K562 (cell line): ENCODE results near the gene SPINK5. TPM values are rescaled to one million over a fixed set of nuclear protein-coding genes. Genes with fewer than 3 reads are reported as not detected.

Experiments used
- ATAC-seq: fragments of 200-7000 bp; cut with Tn5 transposase; 3 replicates; pipeline ENCODE4 v1.9.1; 2020; ENCODE audit warnings: moderate library complexity
- BruUV-seq: library from RNA; stranded (reverse); fragments of 400-500 nt; replicated peaks from 2 replicates; lab custom pipeline; 2021; lab: Mats Ljungman, UMichigan
- CTCF ChIA-PET: fragments of 300-600 bp; formaldehyde crosslinking; extraction: SDS; loops from one replicate; lab custom pipeline; 2021; ENCODE audit warnings: low intra/inter-chr PET ratio; lab: Yijun Ruan, JAX
- POLR2A ChIA-PET: fragments of 300-600, 350-650 bp; sonication (Branson Sonifier 250); formaldehyde crosslinking; extraction: SDS; loops from one replicate; lab custom pipeline; 2021; ENCODE audit warnings: antibody characterized with exemption, inconsistent platforms; lab: Yijun Ruan, JAX
- DNase-seq, 4 experiments: peaks; one replicate each; pipeline versions ENCODE4 v3.0.0 to v3.0.0-alpha.2; 2011 to 2018; ENCODE audit warnings: low spot score in 3 of 4, mixed read lengths in 3 of 4; ENCODE audit errors: extremely low read depth in 1 of 4
- FAIRE-seq: peaks from 2 replicates; lab custom pipeline; 2011; peaks lifted over from hg19 to GRCh38; lab: Jason Lieb, UNC
- H2AFZ ChIP-seq: 2 replicates; pipeline ENCODE4 v1.6.0; 2011; ENCODE audit warnings: low read depth, low read length, control low read depth, inconsistent platforms
- H3K27ac ChIP-seq: fragments of 200-600 bp; 3 replicates; pipeline ENCODE4 v1.8.0; 2011; ENCODE audit warnings: low read depth, mild to moderate bottlenecking, control low read depth, inconsistent platforms, low read length, moderate library complexity, mixed read lengths; ENCODE audit errors: extremely low read depth
- H3K27me3 ChIP-seq, 2 experiments: fragments of 300-600 bp in 1 of 2; 2 replicates in 1 of 2; 3 replicates in 1 of 2; pipeline versions ENCODE4 v1.6.0 to v1.8.0; 2011; ENCODE audit warnings: inconsistent platforms in 2 of 2, low read length in 2 of 2, mild to moderate bottlenecking in 1 of 2, mixed read lengths in 1 of 2, moderate library complexity in 1 of 2; ENCODE audit not compliant: control insufficient read depth in 2 of 2, insufficient read depth in 2 of 2
- H3K36me3 ChIP-seq: fragments of 300-600 bp; 3 replicates; pipeline ENCODE4 v1.8.0; 2011; ENCODE audit warnings: mild to moderate bottlenecking, low read length, inconsistent platforms; ENCODE audit not compliant: control insufficient read depth, insufficient read depth
- H3K4me1 ChIP-seq, 2 experiments: fragments of 200-600 bp in 1 of 2; replicated peaks in 1 of 2; 2 replicates in 1 of 2; 3 replicates in 1 of 2; pipeline versions ENCODE4 v1.5.1 to v1.8.0; 2011; ENCODE audit warnings: inconsistent platforms in 2 of 2, low read length in 2 of 2, mild to moderate bottlenecking in 1 of 2, mixed read lengths in 1 of 2, moderate library complexity in 1 of 2; ENCODE audit not compliant: control insufficient read depth in 2 of 2, insufficient read depth in 2 of 2
- H3K4me2 ChIP-seq: 2 replicates; pipeline ENCODE4 v1.6.1; 2011; ENCODE audit warnings: low read length, control low read depth, inconsistent platforms, mixed read lengths; ENCODE audit not compliant: insufficient read depth
- H3K4me3 ChIP-seq: fragments of 200-600 bp; sonication (generic), shearing (Covaris generic); 2 replicates; pipeline ENCODE4 v1.5.1; 2016; ENCODE audit warnings: control low read depth, inconsistent platforms
- H3K79me2 ChIP-seq: fragments of 200-600 bp; 3 replicates; pipeline ENCODE4 v1.8.0; 2011; ENCODE audit warnings: low read length, inconsistent platforms; ENCODE audit not compliant: control insufficient read depth, insufficient read depth
- H3K9ac ChIP-seq, 2 experiments: 2 replicates each; pipeline versions ENCODE4 v1.6.0 to v1.6.1; 2011; ENCODE audit warnings: low read depth in 2 of 2, low read length in 2 of 2, control low read depth in 1 of 2, inconsistent platforms in 1 of 2, mild to moderate bottlenecking in 1 of 2, mixed read lengths in 1 of 2; ENCODE audit not compliant: insufficient read depth in 1 of 2
- H3K9me1 ChIP-seq: one replicate; pipeline ENCODE4 v1.6.0; 2011; ENCODE audit warnings: inconsistent platforms, mild to moderate bottlenecking, low read length, moderate library complexity; ENCODE audit not compliant: control insufficient read depth, insufficient read depth
- H3K9me3 ChIP-seq: replicated peaks from 2 replicates; pipeline ENCODE4 v1.5.1; 2011; ENCODE audit warnings: low read depth, low read length, inconsistent platforms; ENCODE audit not compliant: control insufficient read depth, insufficient read depth
- H4K20me1 ChIP-seq: replicated peaks from 2 replicates; pipeline ENCODE4 v1.6.1; 2011; ENCODE audit warnings: low read length, inconsistent platforms, mixed read lengths; ENCODE audit not compliant: control insufficient read depth, insufficient read depth
- BDP1 ChIP-seq: IDR thresholded peaks from 3 replicates; pipeline ENCODE4 v1.6.1; 2011; ENCODE audit not compliant: insufficient read length, insufficient read depth
- KAT7 ChIP-seq: sonication (generic); formaldehyde crosslinking; IDR thresholded peaks from 2 replicates; pipeline ENCODE4 v1.8.0; 2022; ENCODE audit warnings: missing genetic modification reagents, mild to moderate bottlenecking, borderline replicate concordance
- KDM2B ChIP-seq: fragments of 250-450 bp; sonication (Bioruptor Pico); IDR thresholded peaks from 2 replicates; pipeline ENCODE4 v1.8.0; 2021; ENCODE audit warnings: mild to moderate bottlenecking, moderate library complexity
- KHSRP ChIP-seq: fragments of 450-650 bp; IDR thresholded peaks from 2 replicates; pipeline ENCODE4 v1.6.1; 2017
- PATZ1 ChIP-seq: fragments of 250-450 bp; sonication (Bioruptor Pico); IDR thresholded peaks from 2 replicates; pipeline ENCODE4 v1.5.0; 2020; ENCODE audit warnings: mild to moderate bottlenecking, borderline replicate concordance
- POLR3A ChIP-seq: IDR thresholded peaks from 2 replicates; pipeline ENCODE4 v1.6.1; 2011; ENCODE audit warnings: borderline replicate concordance, mild to moderate bottlenecking, moderate library complexity; ENCODE audit not compliant: insufficient read length, insufficient read depth; ENCODE audit errors: extremely low read depth
- RBBP5 ChIP-seq: fragments of 200-600 bp; sonication (generic); IDR thresholded peaks from 2 replicates; pipeline ENCODE4 v1.6.1; 2012; ENCODE audit warnings: borderline replicate concordance, mild to moderate bottlenecking, low read length, control low read depth, inconsistent platforms; ENCODE audit not compliant: insufficient read depth, poor library complexity, severe bottlenecking
- SNIP1 ChIP-seq: fragments of 450-650 bp; IDR thresholded peaks from 2 replicates; pipeline ENCODE4 v1.7.1; 2017; ENCODE audit warnings: low read depth, mild to moderate bottlenecking
- USF2 ChIP-seq: sonication (generic); formaldehyde crosslinking; IDR thresholded peaks from 2 replicates; pipeline ENCODE4 v1.5.0; 2020; ENCODE audit warnings: missing genetic modification reagents
- ZC3H11A ChIP-seq: IDR thresholded peaks from 2 replicates; pipeline ENCODE4 v1.6.1; 2012; ENCODE audit warnings: low read depth, low read length, improper control_type of control experiment
- ZNF12 ChIP-seq: sonication (generic); formaldehyde crosslinking; IDR thresholded peaks from 2 replicates; pipeline ENCODE4 v1.4.0; 2020; ENCODE audit warnings: mild to moderate bottlenecking, missing genetic modification reagents
- ZNF384 ChIP-seq: IDR thresholded peaks from 2 replicates; pipeline ENCODE4 v1.6.1; 2012; ENCODE audit warnings: low read depth, low read length, improper control_type of control experiment
- ZNF408 ChIP-seq: fragments of 250-450 bp; sonication (Bioruptor Pico); IDR thresholded peaks from 2 replicates; pipeline ENCODE4 v1.4.0; 2020; ENCODE audit warnings: low read depth, mild to moderate bottlenecking, moderate library complexity
- WGBS: fragments of 100-300 bp; shearing (Covaris generic); methylation state at CpG from one replicate; pipeline ENCODE4 v1.1.6; 2016; ENCODE audit warnings: low coverage, mixed read lengths; ENCODE audit not compliant: insufficient coverage; ENCODE audit errors: missing lambda C conversion rate; 5-methylcytosine and 5-hydroxymethylcytosine counted together
- in situ Hi-C: fragments of 300-500 bp; cut with MboI; formaldehyde crosslinking; loops from 4 replicates; pipeline ENCODE4 v1.15.0; 2018; ENCODE audit warnings: inconsistent platforms, mixed read lengths
- intact Hi-C: fragments of 100-400 bp; cut with micrococcal nuclease; formaldehyde crosslinking; loops from 2 replicates; pipeline ENCODE4 v1.14.2; 2022
- polyA plus RNA-seq, 8 experiments: library from polyadenylated mRNA; depleted of rRNA in 4 of 8; stranded (reverse) in 5 of 8; unstranded in 3 of 8; fragments of >200 nt; fragmentation: Nextera tagmentation in 2 of 8; fragmentation: Illumina TruSeq in 1 of 8; extraction: Ambion mirVana in 2 of 8; extraction: Trizol in 1 of 8; gene quantifications; 2 replicates each; pipeline versions ENCODE4 v1.2.1 to v1.2.3, GENCODE V29; 2011 to 2014; ENCODE audit warnings: inconsistent platforms in 1 of 8, missing spikeins in 1 of 8
- total RNA-seq, 7 experiments: library from RNA; depleted of rRNA in 6 of 7; stranded (reverse); fragments of >200 nt in 6 of 7; fragmentation: Illumina TruSeq in 2 of 7; extraction: Trizol in 2 of 7; gene quantifications; 2 replicates each; pipeline versions ENCODE4 v1.2.1 to v1.2.3, GENCODE V29; 2011 to 2021; ENCODE audit warnings: low replicate concordance in 1 of 7
- TF ChIP-seq, protein P1 (sequence below): fragments of 450-650 bp; IDR thresholded peaks from 2 replicates; pipeline ENCODE4 v1.6.1; 2018; ENCODE audit warnings: mild to moderate bottlenecking, low read depth; ENCODE audit not compliant: partially characterized antibody
- TF ChIP-seq, protein P2 (sequence below), 2 experiments: fragments of 450-650 bp in 1 of 2; sonication (generic) in 1 of 2; formaldehyde crosslinking in 1 of 2; IDR thresholded peaks in 1 of 2; conservative IDR thresholded peaks in 1 of 2; 2 replicates each; pipeline versions ENCODE4 v1.6.1 to v1.8.1; 2016 to 2023; ENCODE audit warnings: mild to moderate bottlenecking in 2 of 2, moderate library complexity in 2 of 2, inconsistent platforms in 1 of 2, missing genetic modification reagents in 1 of 2

Gene SPINK5
- total and polyA plus RNA-seq, 9 of the 15 experiments (the other 6 are each of a cell fraction or from before 2014, with no cell fraction given): 0.07 to 0.68 (median 0.16) TPM; not detected in 1

GRCh38 chr5:148151872-148152271 lies 88.1 kb downstream of the SPINK5 start:
- H3K36me3 ChIP-seq: no peaks in the 10 kb centered on the region
- ATAC-seq (no peak), FAIRE-seq (no peak)
- no peak for TF ChIP-seq PATZ1
- no peak for TF ChIP-seq RBBP5
- no peak for TF ChIP-seq ZNF384
- TF ChIP-seq USF2 (CRISPR knock-in tag): no peak
- TF ChIP-seq ZNF408 (CRISPR knock-in tag): no peak
- TF ChIP-seq KDM2B (CRISPR knock-in tag): no peak
- no peak for TF ChIP-seq ZC3H11A
- TF ChIP-seq SNIP1: no peak
- no peak for TF ChIP-seq KAT7
- TF ChIP-seq ZNF12: no peak
- TF ChIP-seq, protein P1, sequence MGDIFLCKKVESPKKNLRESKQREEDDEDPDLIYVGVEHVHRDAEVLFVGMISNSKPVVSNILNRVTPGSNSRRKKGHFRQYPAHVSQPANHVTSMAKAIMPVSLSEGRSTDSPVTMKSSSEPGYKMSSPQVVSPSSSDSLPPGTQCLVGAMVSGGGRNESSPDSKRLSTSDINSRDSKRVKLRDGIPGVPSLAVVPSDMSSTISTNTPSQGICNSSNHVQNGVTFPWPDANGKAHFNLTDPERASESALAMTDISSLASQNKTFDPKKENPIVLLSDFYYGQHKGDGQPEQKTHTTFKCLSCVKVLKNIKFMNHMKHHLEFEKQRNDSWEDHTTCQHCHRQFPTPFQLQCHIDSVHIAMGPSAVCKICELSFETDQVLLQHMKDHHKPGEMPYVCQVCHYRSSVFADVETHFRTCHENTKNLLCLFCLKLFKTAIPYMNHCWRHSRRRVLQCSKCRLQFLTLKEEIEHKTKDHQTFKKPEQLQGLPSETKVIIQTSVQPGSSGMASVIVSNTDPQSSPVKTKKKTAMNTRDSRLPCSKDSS: no peak
- TF ChIP-seq, protein P2, sequence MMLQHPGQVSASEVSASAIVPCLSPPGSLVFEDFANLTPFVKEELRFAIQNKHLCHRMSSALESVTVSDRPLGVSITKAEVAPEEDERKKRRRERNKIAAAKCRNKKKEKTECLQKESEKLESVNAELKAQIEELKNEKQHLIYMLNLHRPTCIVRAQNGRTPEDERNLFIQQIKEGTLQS (IDR thresholded peaks at IDR 0.05): no peak
- TF ChIP-seq, protein P2 (CRISPR knock-in tag; conservative IDR thresholded peaks at IDR 0.05): no peak
- no peak for TF ChIP-seq BDP1
- TF ChIP-seq KHSRP: no peak
- no peak for TF ChIP-seq POLR3A

More at GRCh38 chr5:148151872-148152271, 88.1 kb downstream of the SPINK5 start:
- intact Hi-C loops (no loop called here), in situ Hi-C loops (no loop called here)
- Histone ChIP-seq H3K27me3 (no peaks in the 10 kb centered on the region), H4K20me1 (no peaks in the 10 kb centered on the region), H3K79me2 (no peaks in the 10 kb centered on the region), H3K4me2 (no peak overlapping the region), H3K9me3 (no peaks in the 10 kb centered on the region; the same call in 1 of the 2 replicates), H3K4me1 (no peaks in the 10 kb centered on the region), H2AFZ (no peak overlapping the region), H3K9me1 (no peaks in the 10 kb centered on the region), H3K27ac (no peak overlapping the region), H3K9ac (no peak overlapping the region), H3K4me3 (no peak overlapping the region)
- DNase-seq: no peak
- CTCF ChIA-PET: no interaction called here
- 0% methylated on average over 2 of the region's 2 CpGs for WGBS
- no TSS peak for BruUV-seq
- POLR2A ChIA-PET: no interaction called here
